NCI-H774 (cell line): ENCODE measurements around the gene NAA60.
"Not testable (repeated sequence)": the region's sequence is repeated elsewhere in the genome, so short reads cannot be mapped to it uniquely, and the experiment has no call there.

Experiments used
- DNase-seq: peaks from one replicate; lab custom pipeline; 2025; lab: John Stamatoyannopoulos, UW

NAA60 gene

GRCh38 chr16:3465301-3465700, 21.8 kb downstream of the NAA60 start:
- DNase-seq: no peak

- DNase-seq: no peak
Observed at GRCh38 chr16:3465911-3466584, 22.6 kb downstream of the NAA60 start.

- DNase-seq: no peak
Observed at GRCh38 chr16:3467182-3467581, 23.7 kb downstream of the NAA60 start.

- DNase-seq: no peak
Observed at GRCh38 chr16:3467921-3468320, 24.4 kb downstream of the NAA60 start.

GRCh38 chr16:3468501-3468900, 25.0 kb downstream of the NAA60 start:
- no peak for DNase-seq

- no peak for DNase-seq
Observed at GRCh38 chr16:3469736-3470135, 26.3 kb downstream of the NAA60 start.

- no peak for DNase-seq
Observed at GRCh38 chr16:3470723-3471122, 27.2 kb downstream of the NAA60 start.

GRCh38 chr16:3471518-3472176, 28.2 kb downstream of the NAA60 start:
- DNase-seq: no peak

- DNase-seq: no peak
Observed at GRCh38 chr16:3472878-3473595, 29.6 kb downstream of the NAA60 start.

- DNase-seq: not testable (repeated sequence)
Observed at GRCh38 chr16:3473596-3473943, 30.1 kb downstream of the NAA60 start.

- no peak for DNase-seq
Observed at GRCh38 chr16:3474136-3474779, 30.8 kb downstream of the NAA60 start.

GRCh38 chr16:3474870-3475269, 31.4 kb downstream of the NAA60 start:
- not testable (repeated sequence) for DNase-seq

GRCh38 chr16:3475604-3476375, 32.3 kb downstream of the NAA60 start:
- DNase-seq: no peak

- DNase-seq: no peak
Observed at GRCh38 chr16:3476409-3476808, 32.9 kb downstream of the NAA60 start.

GRCh38 chr16:3478242-3478925, 34.9 kb downstream of the NAA60 start:
- DNase-seq: no peak

- no peak for DNase-seq
Observed at GRCh38 chr16:3479654-3480216, 36.3 kb downstream of the NAA60 start.

GRCh38 chr16:3480901-3481695, 37.6 kb downstream of the NAA60 start:
- DNase-seq: no peak

GRCh38 chr16:3481696-3482658, 38.5 kb downstream of the NAA60 start:
- no peak for DNase-seq

- DNase-seq: no peak
Observed at GRCh38 chr16:3482659-3483241, 39.3 kb downstream of the NAA60 start.
